ENCODE measurements around the gene PAXIP1.

The PAXIP1 gene

DNA sequence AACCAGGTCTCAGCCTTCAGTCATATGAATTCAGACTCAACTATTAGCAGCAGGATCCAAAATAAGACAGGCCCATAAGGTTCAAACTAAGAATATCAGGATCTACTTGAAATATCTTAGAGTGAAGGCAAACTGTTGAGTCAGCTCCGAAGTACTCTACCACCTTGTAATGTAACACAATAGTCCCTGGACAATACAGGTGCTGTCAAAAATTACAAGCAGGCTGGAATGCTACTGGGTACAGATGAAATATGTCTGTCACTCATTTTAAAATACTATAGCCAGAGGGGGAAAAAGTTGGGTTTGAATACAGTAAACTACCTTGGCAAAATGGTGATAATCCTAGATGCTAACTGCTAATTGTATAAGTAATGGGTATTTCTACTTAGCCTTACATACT, 6.8 kb downstream of the PAXIP1 start:
- DNase-seq: no peak

DNA sequence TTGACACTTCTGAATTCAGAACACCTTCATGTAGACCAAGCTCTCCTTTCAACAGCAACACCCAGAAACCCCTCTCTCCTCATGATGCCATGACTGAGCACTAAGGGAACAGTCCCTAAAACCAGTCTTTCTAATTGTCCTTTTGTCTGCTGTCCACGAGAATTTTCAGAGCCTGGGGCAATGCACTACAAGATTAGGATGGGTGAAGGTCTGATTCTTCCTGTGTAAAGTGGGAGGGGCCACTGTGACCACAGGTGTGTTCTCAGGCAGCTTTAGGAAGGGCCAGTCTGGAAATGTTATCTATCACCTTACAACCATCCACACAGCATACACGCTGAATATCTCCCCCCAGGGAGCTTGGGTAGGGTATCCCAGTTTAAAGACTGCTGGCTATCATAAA, 7.9 kb downstream of the PAXIP1 start:
- DNase-seq: no peak

DNA sequence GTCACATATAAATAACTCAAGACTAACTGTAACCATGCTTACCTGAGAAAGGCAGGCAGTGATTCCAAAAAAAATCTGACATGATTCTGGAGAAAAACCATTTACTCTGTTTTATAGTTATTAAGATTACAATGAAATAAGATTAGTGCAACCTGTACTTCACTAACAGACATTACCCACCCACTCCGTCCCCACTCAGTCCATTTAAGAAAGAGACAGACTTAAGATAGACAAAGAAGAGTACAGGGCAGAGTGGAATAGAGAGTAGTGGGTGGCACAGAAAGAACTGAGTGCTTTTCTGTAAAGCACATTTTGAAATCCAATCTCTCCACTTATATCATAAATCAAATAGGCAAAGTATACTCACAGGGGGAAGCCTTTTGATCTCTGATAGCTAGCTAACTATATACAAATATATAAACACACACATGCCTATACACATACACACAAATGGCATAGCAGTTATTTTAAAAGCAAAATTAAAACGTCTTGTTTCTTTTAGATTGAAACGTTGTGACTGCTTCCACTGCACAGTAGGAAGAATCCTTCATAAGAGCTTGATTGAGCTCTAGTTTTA, 11.9 kb downstream of the PAXIP1 start:
- DNase-seq: no peak

DNA sequence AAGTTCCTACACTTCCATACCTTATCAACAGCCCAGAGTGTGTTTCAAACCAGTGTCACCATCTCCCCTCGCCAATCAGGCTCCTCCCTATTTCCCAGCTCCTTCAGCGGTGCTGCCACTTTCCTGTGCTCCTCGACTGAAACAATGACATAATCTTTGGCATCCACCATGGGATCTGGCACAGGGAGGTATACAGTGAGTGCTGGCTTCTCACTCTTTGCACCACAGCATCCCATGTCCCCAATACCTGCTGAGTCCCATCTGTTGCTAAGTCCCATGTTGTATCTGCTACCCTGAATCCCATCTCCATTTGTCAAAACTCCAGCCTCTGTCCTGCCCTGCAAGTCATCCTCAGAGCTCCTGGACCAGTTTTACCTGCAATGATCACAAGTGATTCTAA, 15.4 kb downstream of the PAXIP1 start:
- no peak for DNase-seq

DNA sequence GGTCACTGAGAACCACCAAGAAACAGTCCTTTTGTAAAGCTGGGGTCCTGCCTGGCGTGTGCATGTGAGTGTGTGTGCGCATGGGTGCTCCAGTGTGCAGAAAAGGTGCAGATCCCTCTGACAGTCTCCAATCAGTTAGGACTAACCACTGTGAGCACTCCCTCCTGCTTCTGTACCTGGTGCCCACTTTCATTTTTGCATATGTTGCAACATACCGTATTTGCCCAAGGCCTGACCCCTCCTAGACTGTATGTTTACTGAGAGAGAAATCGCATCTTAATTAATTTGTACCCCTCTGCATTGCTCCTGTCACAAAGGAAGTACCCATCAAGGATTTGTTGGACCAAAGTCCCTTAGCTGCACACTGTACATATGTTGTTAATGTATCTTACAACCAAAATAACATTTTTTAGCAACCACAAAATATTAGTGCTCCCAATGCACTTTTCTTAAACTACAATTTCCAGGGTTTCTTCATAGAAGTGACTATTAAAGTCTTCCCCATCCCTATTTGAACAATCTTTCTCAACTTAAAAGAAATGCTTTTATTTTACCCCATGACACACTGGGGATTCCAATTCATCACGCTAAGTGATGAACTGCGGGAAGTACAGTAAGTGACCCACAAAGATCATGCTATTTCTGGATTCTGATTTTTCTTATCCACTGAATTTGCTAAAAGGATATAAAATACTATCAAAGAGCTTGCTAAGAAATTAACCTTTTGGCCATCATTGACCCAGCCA, 16.6 kb downstream of the PAXIP1 start:
- DNase-seq: no peak

DNA sequence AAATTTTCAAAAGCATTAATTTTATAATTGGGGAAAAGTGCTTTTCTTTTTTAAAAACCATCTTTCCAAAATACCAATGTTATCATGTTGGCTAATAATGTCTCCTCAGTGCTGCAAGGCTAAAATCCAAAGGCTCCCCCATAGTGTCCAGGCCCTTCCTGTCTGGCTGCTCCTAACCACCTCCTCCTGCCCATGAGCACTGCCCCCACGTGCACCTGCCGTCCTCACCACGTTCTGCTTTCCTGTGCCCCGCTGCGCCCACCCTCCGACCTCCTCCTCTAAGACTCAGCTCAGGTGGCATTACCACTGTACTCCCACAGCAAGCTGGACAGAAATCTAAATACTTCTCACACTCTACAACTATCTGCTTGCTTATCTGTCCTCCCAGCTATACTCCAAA, 17.7 kb downstream of the PAXIP1 start:
- DNase-seq: no peak

DNA sequence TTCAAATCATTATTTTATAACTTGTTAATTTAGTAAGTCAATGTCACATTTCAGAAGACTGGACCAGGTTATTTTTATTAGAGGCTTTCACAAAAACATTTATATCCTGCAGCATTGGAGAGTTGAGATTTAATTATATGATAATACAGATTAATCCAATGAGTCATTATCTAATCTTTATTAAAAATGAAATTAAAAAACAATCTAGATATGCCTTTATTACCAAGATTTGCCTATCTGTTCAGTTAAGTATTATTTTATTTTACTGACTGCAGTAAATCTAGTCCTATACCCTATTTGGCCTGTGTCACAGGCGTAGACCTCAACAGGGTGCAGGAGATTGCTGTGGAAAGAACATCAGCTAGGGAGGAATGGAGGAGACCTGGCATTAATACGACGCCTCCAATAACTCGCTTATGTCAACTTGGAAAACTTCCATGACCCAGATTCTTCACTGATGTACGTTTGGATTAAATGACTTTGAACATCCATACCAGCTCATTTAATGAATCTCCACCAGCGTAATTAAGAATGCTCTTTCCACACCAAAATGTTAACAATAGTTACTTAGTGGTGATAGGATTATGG, 18.2 kb downstream of the PAXIP1 start:
- DNase-seq: no peak

DNA sequence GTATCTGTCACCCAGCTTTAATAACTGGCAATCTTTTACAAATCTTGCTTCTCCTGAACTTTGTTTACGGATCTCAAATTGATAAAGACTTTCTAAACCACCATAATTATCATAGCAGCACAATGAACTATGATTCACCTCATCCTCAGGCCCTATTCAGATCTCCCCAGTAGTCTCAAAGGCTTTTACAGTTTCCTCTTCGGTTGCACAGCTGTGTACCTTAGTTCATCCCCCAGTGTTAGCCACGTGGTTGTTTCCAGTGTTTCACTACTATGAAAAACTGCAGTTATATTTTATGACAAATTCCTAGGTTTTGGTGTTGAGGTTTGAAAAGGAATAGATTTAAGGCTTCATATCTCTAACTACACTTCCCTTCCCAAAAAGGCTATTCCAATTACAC, 24.9 kb downstream of the PAXIP1 start:
- DNase-seq: no peak

DNA sequence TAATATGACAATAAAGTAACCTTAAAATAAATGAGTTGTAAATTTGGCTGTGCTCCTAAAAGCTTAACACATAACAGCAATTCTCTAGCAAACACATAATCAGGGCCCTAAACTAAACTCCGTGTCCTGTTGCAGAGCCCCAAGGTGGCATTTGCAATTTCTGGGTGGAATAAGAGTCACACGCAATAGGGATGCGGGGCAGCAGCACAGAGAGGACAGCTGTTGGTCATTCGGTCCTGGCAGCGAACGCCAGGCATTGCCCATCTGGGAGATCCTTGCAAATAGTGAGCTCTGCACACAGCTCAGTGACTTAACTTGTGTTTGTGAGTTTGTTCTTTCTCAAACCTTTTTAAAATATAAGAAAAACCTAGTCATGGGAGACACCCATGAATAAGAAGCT, 25.7 kb downstream of the PAXIP1 start:
- no peak for DNase-seq

DNA sequence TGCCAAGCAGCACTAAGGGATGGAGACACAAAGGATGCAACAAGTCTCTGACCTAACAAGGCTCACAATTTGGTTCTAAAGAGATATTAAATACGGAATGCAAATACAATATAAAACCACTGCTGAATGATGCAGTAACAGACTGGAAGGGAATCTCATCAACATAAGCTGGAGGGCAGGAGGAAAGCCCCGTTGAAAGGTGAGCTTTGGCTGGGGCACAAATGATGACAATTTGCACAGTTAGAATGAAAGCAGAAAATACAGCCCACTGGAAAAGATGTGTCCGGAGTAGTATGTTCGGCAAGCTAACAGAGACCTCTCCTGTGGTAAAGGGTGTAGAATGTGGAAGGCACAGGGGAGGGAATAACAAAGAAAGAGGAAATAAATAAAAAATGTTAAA, 26.1 kb downstream of the PAXIP1 start:
- no peak for DNase-seq

DNA sequence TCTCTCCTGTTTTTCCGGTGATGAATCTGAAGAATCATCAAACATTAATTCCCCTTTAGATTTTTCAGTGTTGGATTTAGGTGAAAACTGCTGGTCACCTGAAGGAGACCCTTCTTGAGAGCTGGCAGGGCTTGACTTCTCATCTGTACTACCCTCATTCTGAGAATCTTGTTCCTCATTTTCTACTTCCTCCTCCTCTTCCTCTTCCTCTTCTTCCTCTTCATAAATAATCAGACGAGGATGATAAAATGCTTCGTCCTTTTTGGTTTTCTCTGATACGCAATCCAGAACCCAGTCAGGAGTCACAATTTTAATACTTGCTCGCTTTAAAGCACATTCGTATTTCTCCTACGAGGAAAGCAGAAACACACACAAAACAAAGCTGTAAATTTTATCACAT, 26.9 kb downstream of the PAXIP1 start:
- no peak for DNase-seq

DNA sequence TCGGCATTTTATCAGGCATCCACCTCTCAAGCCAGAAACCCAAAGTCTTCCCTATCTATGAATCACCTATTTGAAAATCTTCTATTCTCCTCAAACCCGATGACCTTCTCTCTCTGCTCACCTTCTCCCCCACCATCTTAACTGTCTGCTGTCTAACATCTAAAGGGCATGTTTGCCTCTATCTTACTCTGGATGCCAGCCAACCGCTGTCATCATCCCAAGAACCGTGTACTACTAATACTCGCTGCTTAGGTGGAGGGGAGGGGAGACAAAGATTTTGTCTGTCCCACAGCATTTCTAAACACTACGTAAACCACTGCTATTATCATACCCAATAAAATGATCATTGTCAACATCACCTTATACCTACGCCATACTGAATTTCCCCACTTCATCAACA, 29.5 kb downstream of the PAXIP1 start:
- no peak for DNase-seq

DNA sequence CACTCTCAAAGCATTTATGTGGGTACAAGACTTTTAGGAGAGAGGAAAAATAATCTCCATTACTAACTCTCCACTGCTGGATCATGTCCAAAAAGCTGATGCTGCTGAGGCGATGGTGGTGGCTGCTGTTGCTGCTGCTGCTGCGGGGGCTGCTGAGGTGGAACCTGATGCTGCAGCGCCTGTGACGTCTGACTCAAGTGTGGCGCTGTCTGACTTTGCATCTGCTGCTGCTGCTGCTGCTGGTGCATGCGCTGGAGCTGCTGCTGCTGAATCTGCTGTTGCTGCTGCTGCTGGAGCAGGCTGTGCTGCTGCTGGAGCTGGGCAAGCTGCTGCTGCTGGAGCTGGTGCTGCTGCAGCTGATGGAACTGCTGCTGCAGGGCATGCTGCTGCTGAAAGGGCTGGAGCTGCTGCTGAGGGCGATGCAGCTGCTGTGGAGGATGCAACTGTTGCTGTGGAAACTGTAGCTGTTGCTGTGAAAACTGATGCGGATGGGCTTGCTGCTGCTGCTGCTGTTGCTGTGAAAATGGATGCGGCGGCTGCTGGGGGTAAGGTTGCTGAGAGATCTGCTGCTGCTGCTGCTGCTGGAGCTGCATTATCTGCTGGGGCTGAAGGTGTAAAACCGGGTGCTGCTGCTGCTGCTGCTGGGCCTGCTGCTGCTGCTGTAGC, 34.5 kb downstream of the PAXIP1 start:
- DNase-seq: no peak

DNA sequence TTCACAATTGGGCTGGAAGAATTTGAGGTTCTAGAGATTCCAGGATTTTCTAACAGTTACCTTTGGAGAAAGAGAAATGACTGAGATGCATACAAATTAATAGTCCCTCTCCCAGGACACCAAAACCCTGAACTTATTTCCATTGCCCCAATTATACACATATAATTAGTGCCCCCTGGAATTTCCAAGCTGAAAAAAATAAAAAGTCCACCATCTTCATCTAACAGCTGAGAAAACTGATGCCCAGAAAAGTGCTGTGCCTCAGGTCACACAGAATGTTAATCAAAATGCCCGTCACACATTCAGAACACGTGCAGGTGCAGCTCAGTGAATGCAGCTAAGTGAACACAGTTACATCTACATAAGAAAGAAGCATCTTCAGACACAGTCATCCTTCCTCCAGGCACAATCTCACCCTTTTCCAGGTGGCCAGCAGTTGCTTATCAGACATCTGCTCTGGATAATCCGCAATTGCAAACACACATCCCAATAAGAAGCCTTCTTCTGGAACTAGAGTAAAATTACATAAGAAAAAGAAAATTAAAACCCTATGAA, 35.4 kb downstream of the PAXIP1 start:
- DNase-seq: no peak

DNA sequence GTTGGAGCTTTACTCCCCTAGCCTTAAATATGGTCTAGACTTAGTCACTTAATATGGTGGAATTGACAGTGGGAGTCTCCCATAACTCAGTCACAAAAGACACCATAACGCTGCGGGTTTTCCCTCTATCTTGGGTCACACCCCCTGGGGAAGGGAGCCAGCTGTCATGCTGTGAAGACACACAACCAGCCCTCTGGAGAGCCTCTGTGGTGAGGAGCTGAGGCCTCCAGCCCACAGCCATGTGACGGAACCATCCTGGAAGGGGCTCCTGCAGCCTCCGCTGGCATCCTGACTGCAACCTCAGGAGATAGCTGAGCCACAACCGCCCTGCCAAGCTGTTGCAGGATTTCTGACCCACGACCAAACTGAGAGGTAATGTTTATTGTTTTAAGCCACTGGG, 37.9 kb downstream of the PAXIP1 start:
- DNase-seq: no peak

DNA sequence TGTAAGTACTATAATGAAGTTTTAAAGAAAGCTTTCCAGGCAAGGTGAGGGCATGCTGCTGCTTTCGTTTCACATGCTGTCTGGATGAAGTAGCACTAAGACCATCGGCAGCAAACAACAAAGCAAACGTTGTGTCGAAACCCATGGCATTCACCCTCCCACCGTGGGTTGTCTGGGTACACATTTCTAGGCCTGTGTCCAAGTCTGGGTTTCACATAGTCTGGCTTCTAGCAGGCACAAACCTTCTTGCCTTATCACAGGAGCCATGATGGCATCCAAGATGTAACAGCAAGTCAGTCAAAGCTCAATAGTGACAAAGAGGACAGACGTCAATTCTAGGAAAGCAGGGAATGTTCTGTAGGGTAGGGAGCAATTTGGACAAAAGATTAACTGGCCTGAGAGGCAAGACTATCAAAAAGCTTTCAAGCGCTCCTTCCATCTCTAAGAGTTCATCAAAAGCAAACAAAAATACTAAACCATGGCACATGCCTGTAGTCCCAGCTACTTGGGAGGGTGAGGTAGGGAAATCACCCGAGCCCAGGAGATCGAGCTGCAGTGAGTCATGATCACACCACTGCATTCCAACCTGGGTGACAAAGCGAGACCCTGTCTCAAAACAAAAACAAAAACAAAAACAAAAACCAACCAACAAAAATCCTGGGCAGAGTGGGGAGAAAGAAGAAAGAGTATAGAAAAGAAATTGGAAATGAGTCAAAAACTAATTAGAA, 42.7 kb downstream of the PAXIP1 start:
- DNase-seq: no peak

DNA sequence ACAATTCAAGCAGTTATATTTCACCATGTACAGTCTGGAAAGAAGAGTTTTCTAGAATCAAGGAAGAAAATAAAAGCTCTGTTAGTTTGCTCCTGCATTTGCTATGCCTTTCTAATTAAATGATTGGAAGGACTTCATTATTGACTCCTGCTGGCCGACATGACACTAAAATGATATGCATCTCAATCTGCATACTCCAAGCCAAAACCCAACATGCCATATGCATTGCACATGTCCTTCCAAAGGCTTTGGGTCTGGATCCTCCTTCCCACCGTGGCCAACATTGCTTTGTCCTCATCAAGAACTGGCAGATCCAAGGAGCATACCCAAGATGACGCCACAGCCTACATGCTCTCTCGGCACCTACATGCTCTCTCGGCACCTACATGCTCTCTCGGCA, 46.5 kb downstream of the PAXIP1 start:
- DNase-seq: no peak

DNA sequence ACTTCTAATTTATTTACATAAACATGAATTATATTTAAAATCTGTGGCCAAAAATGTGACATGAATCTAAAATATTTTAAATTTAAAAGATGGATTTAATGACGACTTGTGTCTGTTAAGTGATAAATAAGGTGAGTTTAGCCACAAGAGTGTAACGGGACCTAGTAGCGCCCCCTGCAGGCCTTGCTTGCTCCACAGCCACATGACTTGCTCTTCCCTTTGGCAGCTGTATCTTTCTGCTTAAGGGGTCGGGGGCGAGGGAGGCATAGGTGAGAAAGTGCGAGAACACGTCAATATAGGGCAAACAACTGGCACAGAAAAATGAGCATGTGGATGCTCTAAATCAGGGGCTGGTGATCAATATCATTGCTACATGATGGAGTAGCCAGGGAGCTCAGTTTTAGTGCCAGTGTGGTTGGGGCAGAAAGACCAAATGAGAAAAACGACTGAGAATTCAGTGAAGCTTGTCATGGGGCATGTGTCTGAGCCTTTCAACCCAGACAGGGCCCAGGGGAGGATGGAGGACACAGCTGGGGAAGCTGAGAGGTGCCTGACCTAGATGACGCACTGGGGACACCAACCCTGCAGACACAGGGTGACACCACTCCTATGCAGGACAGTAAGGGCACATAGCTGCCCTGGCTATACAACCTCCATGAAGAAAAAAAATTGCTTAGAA, 49.8 kb downstream of the PAXIP1 start:
- DNase-seq: peak; percentile 71

DNA sequence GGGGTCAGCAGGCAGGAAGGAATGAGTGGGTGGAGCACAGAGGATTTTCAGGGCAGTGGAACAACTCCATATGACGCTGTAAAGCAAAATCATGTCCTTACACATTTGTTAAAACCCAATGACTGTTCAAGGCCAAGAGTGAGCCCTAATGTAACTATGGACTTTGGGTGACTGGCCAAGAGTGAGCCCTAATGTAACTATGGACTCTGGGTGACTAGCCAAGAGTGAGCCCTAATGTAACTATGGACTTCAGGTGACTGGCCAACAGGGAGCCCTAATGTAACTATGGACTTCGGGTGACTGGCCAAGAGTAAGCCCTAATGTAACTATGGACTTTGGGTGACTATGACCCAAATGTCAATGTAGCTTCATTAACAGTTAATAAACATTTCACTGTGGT, 52.0 kb downstream of the PAXIP1 start:
- no peak for DNase-seq

DNA sequence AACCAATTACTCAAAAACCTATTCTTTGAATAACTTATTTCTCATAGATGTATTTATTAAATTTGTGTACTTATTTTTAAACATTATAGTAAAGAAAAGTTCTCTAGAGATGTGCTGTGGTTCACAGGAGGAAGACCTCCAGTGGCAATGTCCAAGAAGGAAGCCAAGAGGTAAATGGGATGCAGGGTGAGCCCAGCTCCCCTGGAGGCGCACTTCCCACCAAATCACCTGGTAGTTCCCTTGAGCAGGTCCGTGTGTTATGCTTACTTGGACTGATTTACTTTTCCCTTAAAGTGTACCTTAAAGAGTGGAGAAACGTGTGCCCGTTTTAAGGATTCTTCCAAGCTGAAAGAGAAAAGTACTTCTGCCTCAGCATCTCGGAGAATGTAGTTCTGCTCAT, 55.3 kb downstream of the PAXIP1 start:
- DNase-seq: no peak

DNA sequence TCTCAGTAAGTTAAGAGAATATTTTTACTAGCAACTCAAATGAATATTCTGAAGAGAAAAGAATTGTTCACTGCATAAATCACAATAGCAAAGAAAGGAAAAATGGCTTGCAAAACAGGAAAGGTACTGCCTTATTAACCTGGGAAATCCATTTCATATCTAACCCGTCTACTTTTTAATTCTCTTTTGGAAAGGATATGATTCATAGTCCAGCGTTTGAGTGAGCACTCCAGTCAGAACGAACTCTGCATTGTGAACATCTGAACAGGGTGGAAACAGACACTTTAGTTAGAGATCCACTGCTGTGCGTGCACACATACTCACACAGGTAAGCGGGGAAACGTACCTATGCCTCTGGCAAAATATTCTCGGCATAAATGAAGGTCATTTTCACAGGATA, 56.8 kb downstream of the PAXIP1 start:
- no peak for DNase-seq

DNA sequence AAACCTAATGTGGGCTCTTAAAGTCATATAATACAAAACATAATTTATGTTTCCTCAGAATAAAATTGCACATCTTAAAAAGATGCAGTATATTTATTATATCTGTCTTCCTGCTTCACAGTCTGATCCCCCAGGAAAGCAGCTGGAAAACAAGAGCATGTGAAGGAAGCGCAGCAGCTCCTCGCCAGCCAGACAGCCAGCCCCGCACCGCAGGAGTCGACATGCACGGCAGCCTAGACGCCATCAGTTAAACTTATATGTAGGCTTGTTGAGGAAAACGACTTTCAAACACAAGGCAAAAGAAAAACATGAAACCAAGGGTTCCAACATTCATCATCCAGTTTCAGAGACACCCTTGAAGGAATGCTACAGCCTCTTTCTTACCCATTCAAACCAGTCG, 59.0 kb downstream of the PAXIP1 start:
- no peak for DNase-seq

DNA sequence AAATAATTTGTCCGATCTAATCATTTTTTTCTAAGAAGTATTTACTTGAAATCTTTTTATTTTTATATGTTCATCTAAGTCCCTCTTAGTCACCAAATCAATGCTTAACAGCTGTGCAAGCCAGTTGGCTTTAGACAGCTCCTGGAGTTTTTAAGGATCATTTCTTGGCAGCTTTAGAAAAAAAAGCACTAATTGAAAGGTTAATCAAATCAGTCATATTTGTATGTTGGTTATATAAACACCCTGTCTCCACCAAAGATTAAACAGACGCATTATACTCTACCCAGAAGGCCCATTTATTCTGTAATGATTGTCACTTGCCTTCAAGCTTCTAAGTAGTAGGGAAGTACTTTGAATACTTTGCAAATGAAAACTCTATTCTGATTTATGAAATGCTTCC, 60.2 kb downstream of the PAXIP1 start:
- DNase-seq: no peak
